MM.1S (cell line): ENCODE data around the gene LYPD5.
"Not testable (repeated sequence)": the region's sequence is repeated elsewhere in the genome, so short reads cannot be mapped to it uniquely, and the experiment has no call there.

ENCODE experiments used
- CTCF ChIP-seq: fragments of 300-600 bp; sonication (generic); IDR thresholded peaks from 2 replicates; pipeline ENCODE4 v1.5.1; 2016; ENCODE audit warnings: antibody characterized with exemption, low read length, mixed read lengths
- EZH2 ChIP-seq: fragments of 300-600 bp; sonication (generic); optimal IDR thresholded peaks from 2 replicates; pipeline ENCODE3; 2017; ENCODE audit warnings: low read depth, mild to moderate bottlenecking, antibody characterized with exemption, low read length, mixed read lengths

- not testable (repeated sequence) for TF ChIP-seq CTCF, EZH2
Observed at GRCh38 chr19:43824572-43824971, 22.3 kb upstream of the LYPD5 start.
